ENCODE data around the gene GRAMD1A.
"Not testable (repeated sequence)": the region's sequence is repeated elsewhere in the genome, so short reads cannot be mapped to it uniquely, and the experiment has no call there.

The GRAMD1A gene

DNA sequence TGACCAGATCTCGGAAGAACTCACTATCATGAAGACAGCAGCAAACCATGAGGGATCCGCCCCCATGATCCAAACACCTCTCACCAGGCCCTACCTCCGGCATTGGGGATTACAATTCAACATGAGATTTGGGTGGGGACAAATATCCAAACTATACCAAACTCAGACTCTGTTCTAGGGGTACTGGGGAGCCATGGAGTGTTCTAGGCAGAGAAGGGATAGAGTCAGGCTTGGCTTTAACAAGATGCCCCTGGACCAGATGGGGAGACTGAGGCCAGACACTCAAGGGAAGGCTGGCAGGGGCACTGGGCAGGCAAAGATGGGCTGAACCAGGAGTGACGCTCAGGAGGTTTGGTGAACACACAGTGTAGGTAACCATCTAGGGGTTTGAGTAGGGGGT is 18.3 kb downstream of the GRAMD1A start:
- DNase-seq (ENCODE audit: low read depth, low spot score): no peak

DNA sequence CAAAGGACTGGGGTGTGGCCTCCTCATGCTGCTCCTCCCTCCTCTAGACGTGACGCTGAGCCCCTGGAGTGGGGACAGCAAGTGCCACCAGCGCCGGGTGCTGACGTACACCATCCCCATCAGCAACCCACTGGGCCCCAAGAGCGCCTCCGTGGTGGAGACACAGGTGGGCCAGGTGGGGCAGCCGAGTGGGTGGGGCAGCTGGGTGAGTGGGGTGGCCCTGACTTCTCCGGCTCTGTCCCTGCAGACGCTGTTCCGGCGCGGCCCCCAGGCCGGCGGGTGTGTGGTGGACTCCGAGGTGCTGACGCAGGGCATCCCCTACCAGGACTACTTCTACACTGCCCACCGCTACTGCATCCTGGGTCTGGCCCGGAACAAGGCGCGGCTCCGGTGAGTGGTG is 19.0 kb downstream of the GRAMD1A start:
- DNase-seq (ENCODE audit: low read depth, low spot score): no peak

DNA sequence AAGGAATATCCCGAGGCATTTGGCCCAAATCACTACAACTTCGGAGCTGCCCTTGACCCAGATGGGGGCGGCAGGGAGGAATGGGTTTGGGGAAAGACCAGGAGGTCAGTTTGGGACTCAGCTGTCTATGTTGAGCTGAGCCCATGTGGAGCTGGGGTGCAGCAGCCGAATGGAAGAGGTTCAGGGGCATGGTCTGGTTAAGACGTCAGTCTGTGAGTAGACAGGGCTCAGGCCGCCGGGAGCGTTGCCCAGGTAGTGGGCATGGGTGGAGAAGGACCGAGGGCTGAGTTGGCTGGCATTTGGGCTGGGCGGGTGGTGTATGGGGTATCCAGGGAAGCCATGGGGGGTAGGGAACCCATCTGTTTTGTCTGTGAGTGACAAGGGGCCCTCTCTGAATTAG is 20.9 kb downstream of the GRAMD1A start:
- DNase-seq (ENCODE audit: low read depth, low spot score): no peak

DNA sequence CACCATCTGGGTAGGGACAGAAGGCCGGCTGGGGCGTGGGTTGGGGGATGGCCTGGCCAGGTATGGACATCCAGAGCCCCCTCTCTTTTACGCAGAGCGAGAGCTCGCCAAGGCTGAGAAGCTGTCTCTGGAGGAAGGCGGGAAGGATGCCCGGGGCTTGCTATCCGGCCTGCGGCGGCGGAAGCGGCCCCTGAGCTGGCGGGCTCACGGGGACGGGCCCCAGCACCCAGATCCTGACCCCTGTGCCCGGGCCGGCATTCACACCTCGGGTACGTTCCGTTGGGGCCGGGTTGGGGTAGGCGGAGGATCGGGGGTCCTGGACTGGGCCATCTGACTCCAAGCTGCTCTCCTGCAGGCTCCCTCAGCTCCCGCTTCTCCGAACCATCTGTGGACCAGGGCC is 21.5 kb downstream of the GRAMD1A start:
- DNase-seq (ENCODE audit: low read depth, low spot score): no peak

DNA sequence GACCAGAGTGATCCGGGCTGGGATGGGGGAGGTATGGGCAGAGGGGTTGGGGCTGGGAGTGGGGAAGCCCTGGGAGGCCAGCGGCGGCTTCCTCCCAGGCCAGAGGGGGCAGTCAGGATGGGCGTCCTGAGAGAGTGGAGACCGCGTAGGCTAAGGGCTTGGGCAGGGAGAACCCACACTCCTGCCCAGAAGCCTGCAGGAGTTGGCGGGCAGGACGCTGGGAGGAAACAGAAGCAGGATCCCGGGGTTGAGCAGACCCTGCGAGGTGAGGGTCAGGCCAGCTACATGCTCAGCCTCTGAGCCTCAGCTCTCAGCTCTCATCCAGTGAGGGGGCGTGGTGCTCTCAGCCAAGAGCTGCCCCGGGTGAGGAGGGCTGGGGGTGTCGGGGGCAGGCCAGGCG is 22.3 kb downstream of the GRAMD1A start:
- no peak for DNase-seq (ENCODE audit: low read depth, low spot score)

DNA sequence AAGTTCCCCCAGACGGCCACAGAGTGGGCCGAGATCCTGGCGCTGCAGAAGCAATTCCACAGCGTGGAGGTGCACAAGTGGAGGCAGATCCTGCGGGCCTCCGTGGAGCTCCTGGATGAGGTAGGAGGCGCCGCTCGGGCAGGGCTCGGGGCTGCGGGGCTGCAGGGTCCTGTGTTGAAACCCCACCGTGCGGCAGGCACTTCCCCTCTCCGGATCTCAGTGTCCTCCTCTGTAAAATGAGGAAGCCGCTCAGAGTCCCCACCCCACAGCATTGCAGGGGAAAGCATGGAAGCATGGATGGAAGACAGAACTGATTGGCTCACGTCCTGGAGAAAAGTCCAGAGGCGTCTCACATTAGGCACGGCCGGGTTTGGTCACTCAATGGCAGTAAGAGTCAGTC is 23.3 kb downstream of the GRAMD1A start:
- DNase-seq (ENCODE audit: low read depth, low spot score): no peak

DNA sequence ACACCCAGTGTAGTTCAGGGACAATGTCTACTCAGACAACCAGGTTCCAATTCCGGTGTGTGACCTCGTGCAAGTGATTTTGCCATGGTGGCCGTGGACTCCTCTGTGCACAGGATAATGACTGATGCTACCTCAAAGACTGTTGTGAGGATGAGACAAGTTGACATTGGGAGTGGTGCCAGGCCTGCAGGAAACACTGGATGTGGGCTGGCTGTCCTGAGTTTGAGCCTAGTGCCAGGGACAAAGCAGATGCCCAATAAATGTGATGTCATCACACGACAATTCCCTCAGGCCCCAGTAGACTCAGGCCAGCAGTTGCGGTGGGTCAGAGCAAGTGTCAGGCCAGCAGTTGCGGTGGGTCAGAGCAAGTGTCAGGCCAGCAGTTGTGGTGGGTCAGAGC is 24.0 kb downstream of the GRAMD1A start:
- DNase-seq (ENCODE audit: low read depth, low spot score): no peak

DNA sequence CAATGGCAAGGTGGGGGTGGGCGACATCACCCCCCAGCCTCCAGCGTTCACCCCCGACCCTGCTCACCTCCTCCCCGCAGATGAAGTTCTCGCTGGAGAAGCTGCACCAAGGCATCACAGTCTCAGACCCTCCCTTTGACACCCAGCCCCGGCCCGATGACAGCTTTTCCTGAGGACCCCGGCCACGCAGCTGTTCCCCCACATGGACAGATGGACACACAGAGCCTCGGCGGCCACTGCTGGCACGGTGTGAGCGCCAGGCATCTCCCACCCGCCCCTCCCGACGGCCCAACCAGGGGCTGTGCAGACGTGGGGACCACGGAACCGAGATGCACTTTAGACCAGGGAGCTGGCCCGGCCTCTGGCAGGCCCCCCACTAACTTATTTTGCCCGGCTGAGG is 25.8 kb downstream of the GRAMD1A start:
- no peak for DNase-seq (ENCODE audit: low read depth, low spot score)

DNA sequence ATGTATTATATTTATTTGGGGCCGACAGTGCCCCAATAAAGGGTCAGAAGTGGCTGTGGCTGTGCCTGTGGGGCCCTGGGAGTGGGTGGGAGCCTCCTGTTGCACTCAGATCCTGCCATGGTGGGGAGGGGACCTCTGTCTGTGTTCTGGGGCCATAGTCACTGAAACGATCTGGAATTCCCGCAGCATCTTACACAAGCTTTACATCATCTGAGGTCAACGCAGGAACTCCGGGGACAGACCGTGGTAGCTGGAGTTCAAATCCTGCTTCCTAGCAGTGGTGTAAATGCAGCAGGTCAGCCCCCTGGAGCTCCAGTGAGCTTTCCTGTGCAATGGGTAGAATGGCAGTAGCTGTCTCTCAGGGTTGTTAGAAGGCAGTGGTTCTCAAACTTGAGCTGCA is 26.3 kb downstream of the GRAMD1A start:
- no peak for DNase-seq (ENCODE audit: low read depth, low spot score)

DNA sequence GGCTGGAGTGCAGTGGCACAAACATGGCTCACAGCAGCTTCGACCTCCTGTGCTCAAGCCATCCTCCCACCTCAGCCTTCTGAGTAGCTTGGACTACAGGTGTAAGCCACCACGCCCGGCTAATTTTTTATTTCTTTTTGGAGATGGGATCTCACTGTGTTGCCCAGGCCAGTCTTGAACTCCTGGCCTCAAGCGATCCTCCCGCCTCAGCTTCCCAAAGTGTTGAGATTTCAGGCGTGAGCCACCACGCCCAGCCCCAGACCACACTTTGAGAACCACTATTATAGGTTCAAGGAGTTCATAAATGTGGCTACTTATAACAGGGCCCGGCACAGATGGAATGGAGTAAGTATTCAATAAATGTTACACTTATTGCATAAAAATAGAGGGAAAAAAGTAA is 26.9 kb downstream of the GRAMD1A start:
- no peak for DNase-seq (ENCODE audit: low read depth, low spot score)

DNA sequence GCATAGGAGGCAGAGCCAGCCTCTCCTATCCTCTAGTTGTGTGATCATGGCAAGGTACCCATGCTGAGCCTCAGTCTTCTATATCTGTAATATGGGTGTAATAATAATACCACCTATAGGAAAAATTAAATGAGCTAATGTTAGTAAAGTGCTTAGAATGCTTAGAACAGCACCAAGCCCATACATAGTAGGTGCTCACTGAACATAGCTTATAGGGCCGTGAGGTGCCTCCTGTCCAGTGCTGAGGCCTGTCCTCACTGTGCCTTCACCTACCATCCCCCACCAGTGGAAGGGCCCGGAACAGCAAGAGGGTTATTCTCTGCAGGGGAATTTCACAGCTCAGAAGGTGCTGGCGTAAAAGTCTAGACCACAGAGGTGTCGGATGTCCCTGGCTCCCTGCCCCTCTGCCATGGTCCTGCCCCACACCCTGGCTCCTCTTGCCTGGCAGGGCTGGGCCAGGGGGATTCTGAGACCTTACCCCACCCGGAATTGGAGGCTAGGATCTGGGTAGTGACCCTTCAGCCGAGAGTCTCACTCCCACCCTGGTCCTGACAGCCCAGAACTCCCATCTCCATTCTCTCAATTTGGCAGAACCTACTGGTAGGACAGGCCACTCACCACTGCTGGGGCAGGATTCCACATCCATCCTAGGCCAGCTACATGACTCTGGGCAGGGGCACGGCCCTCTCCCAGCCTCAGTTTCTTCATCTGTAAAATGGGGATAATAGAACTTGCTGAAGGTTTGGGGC is 27.9 kb downstream of the GRAMD1A start:
- no peak for DNase-seq (ENCODE audit: low read depth, low spot score)

DNA sequence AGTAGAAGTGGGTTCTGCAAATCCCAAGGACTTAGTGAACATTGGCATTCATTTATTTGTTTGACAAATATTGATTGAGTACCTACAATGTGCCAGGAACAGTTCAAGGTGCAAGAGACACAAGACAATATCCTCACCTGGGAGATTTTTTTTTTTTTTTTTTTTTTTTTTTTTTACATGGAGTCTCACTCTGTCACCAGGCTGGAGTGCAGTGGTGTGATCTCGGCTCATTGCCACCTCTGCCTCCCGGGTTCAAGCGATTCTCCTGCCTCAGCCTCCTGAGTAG is 28.4 kb downstream of the GRAMD1A start:
- DNase-seq (ENCODE audit: low read depth, low spot score): not testable (repeated sequence)

DNA sequence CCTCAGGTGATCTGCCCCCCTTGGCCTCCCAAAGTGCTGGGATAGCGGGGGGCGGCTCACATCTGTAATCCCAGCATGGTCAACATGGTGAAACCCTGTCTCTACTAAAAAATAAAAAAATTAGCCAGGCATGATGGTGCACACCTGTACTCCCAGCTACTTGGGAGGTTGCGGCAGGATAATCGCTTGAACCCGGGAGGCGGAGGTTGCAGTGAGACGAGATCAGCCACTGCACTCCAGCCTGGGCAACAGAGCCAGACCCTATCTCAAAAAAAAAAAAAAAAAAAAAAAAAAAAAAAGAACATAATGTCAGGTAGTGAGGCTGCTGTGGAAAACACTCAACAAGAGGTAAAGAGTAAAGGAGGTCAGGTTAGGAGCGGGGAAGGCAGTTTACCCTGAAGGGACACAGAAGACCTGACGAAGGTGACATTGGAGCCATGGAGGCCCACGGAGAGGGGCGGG is 29.2 kb downstream of the GRAMD1A start:
- not testable (repeated sequence) for DNase-seq (ENCODE audit: low read depth, low spot score)

DNA sequence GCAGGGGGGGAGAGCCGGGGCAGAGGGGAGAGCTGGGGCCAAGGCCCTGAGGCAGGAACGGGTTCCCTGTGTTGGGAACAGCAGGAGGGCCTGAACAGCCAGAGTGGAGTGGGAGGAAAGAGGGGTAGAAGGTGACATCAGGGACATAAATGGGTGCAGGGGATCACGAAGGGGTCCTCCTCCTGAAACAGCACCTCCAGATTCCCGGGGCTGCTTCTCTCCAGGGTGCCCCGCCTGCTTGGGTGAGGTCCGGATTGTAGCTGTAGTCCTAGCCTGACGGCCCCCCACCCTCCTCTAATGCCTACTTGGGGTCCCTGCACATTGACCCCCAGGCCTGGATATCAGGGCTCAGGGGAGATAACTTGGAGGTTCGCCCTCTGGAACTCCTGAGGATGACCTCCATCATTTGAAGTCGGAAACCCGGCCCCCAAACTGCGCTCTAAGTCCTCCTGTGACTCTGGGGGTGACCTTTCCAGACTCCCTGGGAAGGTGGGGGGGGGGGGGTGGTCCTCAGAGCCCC is 29.7 kb downstream of the GRAMD1A start:
- DNase-seq (ENCODE audit: low read depth, low spot score): no peak

DNA sequence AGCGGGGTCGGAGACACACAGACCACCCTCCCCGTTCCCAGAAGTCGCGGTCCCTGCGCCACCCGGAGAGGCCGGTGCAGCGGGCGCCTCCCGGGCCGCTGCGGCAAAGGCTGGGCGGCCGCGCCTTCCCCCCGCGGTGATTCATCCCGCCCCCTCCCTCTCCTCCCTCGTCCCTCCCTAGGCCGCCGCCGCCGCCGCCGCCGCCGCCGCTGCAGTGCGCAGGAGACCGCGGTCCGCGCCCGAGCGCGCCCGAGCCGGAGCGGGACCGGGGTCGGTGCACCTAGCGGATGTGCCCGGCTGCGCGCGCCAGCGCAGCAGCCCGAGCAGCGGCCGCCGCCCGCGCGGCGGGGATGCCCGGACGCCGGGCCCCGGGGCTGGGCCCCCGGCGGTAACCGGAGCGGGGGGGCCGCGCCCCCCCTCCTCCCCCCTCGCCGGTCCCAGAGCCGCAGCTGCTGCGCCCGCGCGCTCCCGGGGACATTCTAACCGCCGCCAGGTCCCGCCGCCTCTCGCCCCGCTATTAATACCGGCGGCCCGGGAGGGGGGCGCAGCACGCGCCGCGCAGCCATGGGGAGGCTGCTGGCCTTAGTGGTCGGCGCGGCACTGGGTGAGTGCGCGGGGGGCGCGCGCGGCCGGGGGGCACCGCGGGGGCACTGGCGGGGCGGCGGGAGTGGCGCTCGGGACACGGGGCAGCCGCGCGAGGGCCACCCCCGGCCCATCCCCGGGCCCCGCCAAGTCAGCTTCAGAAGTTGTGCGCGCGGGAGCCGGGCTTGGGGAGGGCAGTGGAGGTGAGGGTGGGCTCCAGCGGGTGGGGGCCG is 30.3 kb downstream of the GRAMD1A start, which contains the start of gene SCN1B:
Gene SCN1B, plus strand, starts transcription at position 214 of the 815 bp plus-strand sequence. Its CDS starts 351 bp downstream, at position 565.
- DNase-seq (ENCODE audit: low read depth, low spot score): no peak

DNA sequence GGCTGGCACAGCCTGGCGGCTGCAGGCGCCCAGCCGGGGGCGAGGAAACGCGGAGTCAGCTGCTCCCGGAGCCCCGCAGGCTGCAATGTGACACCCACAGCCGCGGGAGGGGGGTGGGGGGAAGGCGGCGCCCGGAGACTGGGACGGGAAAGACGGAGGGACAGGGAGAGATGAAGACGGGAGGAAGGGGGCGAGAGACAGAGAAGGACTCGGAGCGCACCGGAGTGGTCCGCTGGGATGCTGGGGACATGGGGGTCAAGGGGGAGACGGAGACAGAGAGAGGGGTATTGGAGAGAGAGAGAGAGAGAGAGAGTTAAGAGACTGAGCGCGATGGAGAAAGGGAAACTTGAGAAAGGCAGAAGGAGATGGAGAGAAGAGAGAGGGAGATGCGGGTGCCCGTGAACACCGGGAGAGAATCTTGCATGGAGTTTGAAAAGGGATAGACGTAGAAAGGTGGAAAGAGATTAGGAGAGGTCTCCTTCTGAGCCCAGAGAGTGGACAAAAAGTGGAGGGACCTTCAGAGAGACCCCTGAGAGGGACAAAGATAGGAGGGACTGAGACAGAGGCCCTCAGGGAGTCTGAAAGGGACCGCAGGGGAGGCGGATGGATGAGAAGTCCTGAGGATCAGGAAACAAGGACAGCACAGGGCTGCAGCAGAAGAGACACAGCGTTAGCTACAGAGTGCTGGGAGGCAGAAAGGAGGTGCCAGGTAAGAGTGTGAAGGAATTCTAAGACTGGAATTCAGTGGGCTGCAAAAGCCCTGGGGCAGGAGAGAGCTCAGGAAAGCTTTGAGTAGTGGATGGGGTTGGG is 31.2 kb downstream of the GRAMD1A start:
- DNase-seq (ENCODE audit: low read depth, low spot score): no peak

DNA sequence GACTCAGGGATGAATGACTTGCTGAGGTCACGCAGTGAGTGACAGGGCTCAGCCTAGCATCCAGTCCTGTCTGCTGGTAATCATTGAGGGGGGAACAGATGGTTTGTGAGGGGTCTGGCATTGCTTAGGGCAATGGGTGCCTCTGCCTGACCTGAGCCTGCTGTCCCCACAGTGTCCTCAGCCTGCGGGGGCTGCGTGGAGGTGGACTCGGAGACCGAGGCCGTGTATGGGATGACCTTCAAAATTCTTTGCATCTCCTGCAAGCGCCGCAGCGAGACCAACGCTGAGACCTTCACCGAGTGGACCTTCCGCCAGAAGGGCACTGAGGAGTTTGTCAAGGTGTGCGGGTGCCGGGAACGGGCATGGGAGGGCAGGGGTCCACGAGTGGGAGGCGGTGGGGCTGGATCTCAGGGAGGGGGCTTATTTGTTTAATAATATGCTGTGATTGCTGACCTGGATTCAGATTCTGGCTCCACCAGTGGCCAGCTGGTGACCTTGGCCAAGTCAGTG is 32.3 kb downstream of the GRAMD1A start:
- no peak for DNase-seq (ENCODE audit: low read depth, low spot score)

DNA sequence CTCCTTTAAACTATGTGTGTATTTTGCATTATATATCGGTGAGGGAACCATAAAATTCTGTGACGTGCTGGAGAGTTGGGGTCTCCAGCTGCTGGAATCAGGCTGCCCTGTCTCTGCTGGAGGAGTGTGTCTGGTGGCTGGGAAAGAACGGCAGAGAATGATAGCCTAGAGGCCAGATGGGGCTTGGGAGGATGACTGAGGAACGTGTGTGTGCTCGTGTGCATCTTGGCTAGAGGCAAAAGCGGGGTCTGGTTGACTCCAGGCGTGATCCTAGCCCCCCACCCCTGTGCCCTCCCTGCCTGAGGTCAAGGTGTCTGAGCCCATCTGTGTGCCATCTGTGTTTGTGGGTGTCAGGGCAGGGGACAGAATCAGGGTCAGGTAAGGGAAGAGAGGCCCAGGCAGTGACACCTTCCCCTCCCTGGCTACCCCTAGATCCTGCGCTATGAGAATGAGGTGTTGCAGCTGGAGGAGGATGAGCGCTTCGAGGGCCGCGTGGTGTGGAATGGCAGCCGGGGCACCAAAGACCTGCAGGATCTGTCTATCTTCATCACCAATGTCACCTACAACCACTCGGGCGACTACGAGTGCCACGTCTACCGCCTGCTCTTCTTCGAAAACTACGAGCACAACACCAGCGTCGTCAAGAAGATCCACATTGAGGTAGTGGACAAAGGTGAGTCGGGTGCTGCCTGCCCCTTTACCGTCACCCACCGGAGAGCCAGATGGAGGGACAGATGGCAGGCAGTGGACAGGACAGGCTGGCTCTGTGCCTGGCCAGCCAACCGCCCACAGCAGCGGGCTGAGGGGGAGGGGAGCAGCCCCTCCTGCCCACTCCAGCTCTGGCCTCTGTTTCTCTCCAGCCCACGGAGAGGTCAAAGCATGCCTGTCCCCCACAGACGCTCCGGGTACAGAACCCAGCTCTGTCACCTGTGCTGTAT is 33.2 kb downstream of the GRAMD1A start:
- DNase-seq (ENCODE audit: low read depth, low spot score): no peak

DNA sequence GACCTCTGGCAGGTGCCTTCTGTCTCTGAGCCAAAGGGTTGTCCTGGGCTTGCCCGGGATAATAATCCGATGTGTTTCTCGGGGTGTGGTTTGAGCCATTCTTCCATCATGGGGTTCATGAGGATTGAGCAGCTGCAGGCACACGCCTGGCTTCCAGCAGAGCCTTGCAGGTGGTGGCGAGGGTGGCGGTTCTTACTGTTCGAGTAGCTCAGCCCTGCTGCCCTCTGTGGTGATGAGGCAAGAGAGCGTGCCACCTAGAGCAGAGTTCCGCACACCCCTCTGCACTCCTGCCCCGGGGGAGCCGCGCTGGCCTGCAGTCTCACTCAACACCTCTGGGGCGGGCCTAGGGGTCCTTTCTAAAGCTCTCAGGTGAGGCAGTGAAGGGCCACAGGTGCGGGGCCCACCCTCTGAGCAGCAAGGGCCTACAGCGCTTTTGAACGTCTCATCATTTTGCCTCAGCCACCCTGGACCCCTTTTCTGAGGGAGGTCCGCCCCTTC is 33.9 kb downstream of the GRAMD1A start:
- DNase-seq (ENCODE audit: low read depth, low spot score): no peak

DNA sequence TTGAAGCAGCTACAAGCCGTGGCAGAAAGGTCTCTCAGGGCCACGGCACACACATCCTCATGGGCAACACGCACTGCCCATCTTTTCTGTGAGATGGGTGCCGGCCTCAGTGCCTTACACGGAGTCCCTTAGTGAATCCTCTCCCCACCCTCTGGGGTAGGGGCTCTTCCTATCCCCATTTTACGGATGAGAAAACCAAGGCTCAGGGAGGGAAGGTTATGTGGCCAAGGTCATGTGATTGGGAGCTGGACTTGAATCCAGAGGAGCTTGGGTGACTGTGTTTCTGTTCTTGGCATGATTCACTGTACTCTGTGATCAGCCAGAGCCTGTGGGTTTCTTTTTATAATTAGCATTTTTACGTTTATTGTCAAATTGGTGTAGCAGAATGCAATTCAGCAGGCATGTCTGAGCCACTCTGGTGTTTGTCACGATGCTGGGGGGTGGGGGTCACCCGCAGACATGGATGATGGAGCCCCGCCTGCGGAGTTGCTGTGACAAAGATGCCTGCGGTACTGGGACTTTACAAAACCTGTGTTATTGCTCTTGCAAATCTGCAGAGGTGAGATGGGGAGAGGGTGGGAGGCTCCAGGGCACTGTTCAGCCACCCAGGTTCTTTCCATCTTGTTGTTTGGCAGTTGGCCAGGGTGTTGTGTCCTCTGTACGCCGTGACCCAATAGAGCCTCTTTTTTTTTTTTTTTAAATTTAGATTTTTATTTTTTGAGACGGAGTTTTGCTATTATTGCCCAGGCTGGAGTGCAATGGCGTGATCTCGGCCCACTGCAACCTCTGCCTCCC is 34.7 kb downstream of the GRAMD1A start:
- no peak for DNase-seq (ENCODE audit: low read depth, low spot score)

Data from smooth muscle cell of the brain vasculature (primary cell).